Pulmonary artery endothelial cell (primary cell): Measurements from ENCODE around the gene MAP4K2. TPM values are rescaled to one million over a fixed set of nuclear protein-coding genes. Genes with fewer than 3 reads are reported as not detected.
A peak's percentile ranks its signal among the peaks of the same experiment; 100 is the strongest.

Experiments used
- DNase-seq: peaks from one replicate; pipeline ENCODE4 v3.0.0-alpha.2; 2011; ENCODE audit warnings: low read depth, low spot score
- total RNA-seq: library from RNA; depleted of rRNA; stranded (reverse); fragments of >200 nt; gene quantifications from 2 replicates; pipeline ENCODE4 v1.2.3, GENCODE V29; 2014

Gene MAP4K2
- total RNA-seq, 1 donor from 2014 or later = 34.8 TPM

- no peak for DNase-seq
Measured at GRCh38 chr11:64792482-64792881, 10.5 kb downstream of the MAP4K2 start.

- no peak for DNase-seq
Measured at GRCh38 chr11:64791781-64792291, 11.2 kb downstream of the MAP4K2 start.

GRCh38 chr11:64790205-64791095, 12.6 kb downstream of the MAP4K2 start:
- DNase-seq = no peak

GRCh38 chr11:64789331-64790204, 13.4 kb downstream of the MAP4K2 start:
- DNase-seq = no peak

DNA sequence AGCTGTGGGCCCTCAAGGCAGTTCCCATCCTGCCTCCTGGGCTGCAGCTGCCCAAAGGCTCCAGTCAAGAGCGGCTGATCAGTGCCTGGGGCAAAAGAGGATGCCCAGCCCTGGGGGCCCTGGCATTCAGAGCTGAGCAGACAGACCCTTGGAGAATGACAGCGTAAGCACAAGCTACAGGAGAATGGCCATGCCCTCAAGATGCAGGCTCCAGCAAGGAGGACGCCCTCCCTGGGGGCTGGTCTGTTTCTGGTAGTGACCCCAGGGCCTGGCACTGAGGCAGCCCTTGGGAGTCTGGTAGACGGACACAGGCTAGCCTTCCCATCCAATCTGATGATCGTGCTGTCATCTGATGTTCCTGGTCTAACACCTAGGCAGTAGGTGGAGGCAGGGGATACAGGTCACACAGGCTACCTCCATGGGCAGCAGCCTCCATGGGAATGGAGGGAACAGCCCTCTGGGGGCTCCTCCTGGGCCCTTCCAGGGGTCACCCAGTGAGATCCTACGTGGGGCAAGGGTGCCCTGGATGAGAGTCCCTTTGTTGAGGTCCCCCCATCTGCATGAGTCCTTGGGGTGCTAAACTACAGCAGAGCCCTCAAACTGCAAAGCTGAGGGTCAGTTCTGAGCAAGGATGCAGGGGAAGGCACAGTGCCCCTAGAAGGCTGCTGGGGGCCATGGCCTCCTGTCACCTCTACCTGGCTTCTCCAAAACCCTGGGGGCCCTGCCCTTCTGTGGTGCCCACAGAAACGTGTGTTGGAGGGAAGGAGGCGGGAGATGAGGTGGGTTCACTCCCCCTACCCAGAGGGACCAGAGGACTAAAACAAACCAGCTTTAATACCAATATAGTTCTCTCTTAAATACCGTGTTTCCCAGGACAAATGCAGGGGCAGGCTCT, 14.4 kb downstream of the MAP4K2 start:
- DNase-seq = no peak

DNA sequence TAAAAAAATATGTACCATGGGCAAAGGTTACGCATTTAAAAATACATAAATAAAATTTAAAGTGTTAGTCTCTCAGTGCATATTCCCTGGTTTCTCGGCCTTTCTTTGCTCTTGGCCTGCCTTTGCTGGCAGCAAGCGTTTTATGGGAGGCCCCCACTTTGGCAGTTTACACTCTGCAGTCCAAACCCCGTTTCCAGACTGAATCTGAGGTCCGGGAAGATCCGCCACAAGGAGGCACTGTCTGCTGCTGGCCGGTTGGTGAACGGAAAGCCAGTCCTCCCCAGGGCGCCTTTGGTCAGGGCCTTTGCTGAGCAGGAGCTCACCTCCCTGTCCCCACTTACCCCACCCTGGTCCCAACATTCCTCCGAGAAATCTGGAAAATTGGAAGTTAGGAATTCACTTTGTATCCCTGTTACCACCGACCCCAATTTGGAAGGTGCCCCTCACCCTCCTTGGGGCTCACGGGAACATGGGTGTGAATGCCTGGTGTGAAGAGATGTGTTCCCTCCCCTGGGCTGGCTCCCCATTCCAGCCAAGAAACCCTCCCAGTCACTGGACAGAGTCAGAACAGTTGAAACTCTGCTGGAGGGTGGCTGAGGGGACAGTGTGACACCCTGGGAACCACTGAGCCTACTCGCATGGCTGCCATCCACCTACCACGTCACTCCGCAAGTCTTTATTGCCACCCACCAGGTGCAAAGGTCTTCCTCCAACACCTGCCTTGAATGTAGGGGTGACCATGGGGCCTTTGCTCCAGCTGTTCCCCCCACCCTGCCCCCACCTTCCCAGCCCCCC, 15.3 kb downstream of the MAP4K2 start:
- DNase-seq = no peak

- DNase-seq = no peak
Measured at GRCh38 chr11:64786308-64786707, 16.7 kb downstream of the MAP4K2 start.

GRCh38 chr11:64784813-64785581, 18.0 kb downstream of the MAP4K2 start:
- DNase-seq = no peak

GRCh38 chr11:64778473-64779298, 24.3 kb downstream of the MAP4K2 start, which contains the start of gene SF1:
Gene SF1, minus strand, starts transcription at chr11:64778542. Its CDS starts 150 bp downstream, at chr11:64778392.
- peak; percentile 98 for DNase-seq

DNA sequence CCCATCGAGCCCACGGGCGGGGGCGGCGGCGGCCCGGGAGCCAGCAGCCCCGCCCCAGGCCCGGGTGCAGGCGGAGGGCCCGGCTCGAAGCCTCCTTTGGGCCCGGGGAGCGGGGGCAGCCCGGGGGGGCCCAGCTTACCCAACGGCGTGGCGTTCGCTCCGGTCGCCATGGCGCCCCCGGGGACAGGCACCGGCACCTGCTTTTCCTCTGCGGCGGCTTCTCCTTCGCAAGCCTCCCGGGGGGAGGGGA, 24.9 kb downstream of the MAP4K2 start:
- DNase-seq = no peak

GRCh38 chr11:64777449-64778222, 25.4 kb downstream of the MAP4K2 start:
- no peak for DNase-seq

- DNase-seq = no peak
Measured at GRCh38 chr11:64776875-64777274, 26.1 kb downstream of the MAP4K2 start.

DNA sequence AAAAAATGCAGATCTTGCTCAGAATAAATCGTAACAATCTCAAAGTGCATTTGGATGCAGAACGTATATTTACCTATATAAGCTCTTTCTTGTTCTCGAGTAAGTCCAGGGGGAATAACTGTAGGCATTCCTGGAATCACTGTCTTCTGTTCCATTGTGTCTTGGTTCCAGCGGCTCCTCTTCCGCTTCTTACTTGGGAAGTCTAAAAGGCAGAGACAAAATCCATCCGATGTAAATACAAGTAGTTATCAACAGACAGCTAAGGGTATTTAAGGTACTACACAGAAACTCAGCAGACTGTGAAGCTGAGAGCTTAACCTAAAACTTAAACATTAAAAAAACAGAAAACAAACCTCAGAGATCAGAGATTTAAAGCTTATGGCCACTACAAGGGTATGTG, 26.6 kb downstream of the MAP4K2 start:
- no peak for DNase-seq

GRCh38 chr11:64774144-64774543, 28.9 kb downstream of the MAP4K2 start:
- no peak for DNase-seq

- DNase-seq = no peak
Measured at GRCh38 chr11:64772303-64773018, 30.6 kb downstream of the MAP4K2 start.

DNA sequence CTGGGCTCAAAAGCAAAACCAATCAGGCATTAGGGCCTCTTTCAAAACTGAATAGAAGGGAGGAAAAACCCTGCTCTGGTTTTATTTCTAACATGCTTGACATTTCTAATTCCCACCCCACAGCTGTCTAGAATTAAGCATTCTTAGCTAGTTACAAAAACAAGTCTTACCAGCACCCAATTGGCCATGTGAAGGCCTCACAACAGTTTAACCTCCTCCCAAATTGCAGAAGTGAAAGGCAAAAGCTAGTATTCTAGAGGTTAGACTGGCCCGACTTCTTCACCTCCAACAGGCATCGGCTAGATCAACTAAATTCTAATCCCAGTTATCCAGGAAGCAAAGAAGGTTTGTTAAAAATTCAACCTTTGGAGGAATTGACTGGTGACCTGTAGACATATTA, 31.2 kb downstream of the MAP4K2 start:
- no peak for DNase-seq

GRCh38 chr11:64770120-64770519, 32.9 kb downstream of the MAP4K2 start:
- no peak for DNase-seq
